Heart left ventricle (tissue), 13 donors: Measurements from ENCODE around the gene GLT1D1.

Experiments
- CTCF ChIP-seq, 12 donors: fragments of 200-600 bp; sonication (generic) in 4 of 12; IDR thresholded peaks; one replicate each; pipeline versions ENCODE4 v1.5.0 to v1.8.0; 2018 to 2022; ENCODE audit warnings: antibody characterized with exemption in 12 of 12, mild to moderate bottlenecking in 5 of 12
- POLR2A ChIP-seq, 2 donors: fragments of 450-650 bp; IDR thresholded peaks; one replicate each; pipeline ENCODE4 v1.6.1; 2017; ENCODE audit warnings: antibody characterized with exemption in 2 of 2, mild to moderate bottlenecking in 2 of 2, moderate library complexity in 2 of 2
- donor health status: ischemic (EF 13 %, LVEDD 7.1; RV severe dilation, severe dysfunction).
- donor health status: DM: no; HTN: yes; CAD: no.
- donor health status: DM: no; HTN: no; CAD: no.
- donor health status: ischemic (EF 25% LVEDD 6.9; RV normal size, moderate dysfunction).
- donor health status: ischemic (EF 25% LVEDD 5.7; RV mildly dilated, moderate dysfunction).
- donor health status: ischemic (EF 35%, LVEDD 5.7; RV mildly dilated, moderate dysfunction).
- donor health status: nonischemic (EF 11% LVEDD 7.7; RV severe dilation, severe dysfunction).
- donor health status: DM: yes; HTN: yes; CAD: no.
- donor health status: PGD.
- donor health status: ischemic (EF 29% LVEDD 5.4; RV normal size, mild dysfunction).
- donor health status: nonischemic (EF 23%, LVEDD 6.1; RV moderate dilation, normal function).

- TF ChIP-seq CTCF (IDR thresholded peaks at IDR 0.05), result no peak
- TF ChIP-seq POLR2A (IDR thresholded peaks at IDR 0.05), result no peak
Observed at GRCh38 chr12:128891856-128892255, 38.6 kb downstream of the GLT1D1 start.
